Central memory CD8-positive, alpha-beta T cell (primary cell): ENCODE results near the gene PPM1E.

ENCODE experiments used
- ATAC-seq: fragments of 150-1000 bp; cut with Tn5 transposase; replicated peaks from 2 replicates; pipeline ENCODE4 v1.10.0; 2022; ENCODE audit warnings: mild to moderate bottlenecking, moderate FRiP score, moderate number of reproducible peaks; ENCODE audit not compliant: poor library complexity, severe bottlenecking; ENCODE audit errors: extremely low read depth
- DNase-seq, 2 donors: peaks; one replicate each; pipeline ENCODE4 v3.0.0; 2021; ENCODE audit warnings: low spot score in 2 of 2
- H3K27ac Mint-ChIP-seq: one replicate; pipeline ENCODE4 v1.8.0; 2022; ENCODE audit warnings: low read depth, mild to moderate bottlenecking, moderate library complexity, mixed read lengths
- H3K27me3 Mint-ChIP-seq: one replicate; pipeline ENCODE4 v1.8.0; 2022; ENCODE audit warnings: mixed read lengths
- H3K36me3 Mint-ChIP-seq: one replicate; pipeline ENCODE4 v1.8.0; 2022; ENCODE audit warnings: mild to moderate bottlenecking, moderate library complexity, mixed read lengths; ENCODE audit not compliant: insufficient read depth
- H3K4me1 Mint-ChIP-seq: one replicate; pipeline ENCODE4 v1.8.0; 2022; ENCODE audit warnings: mixed read lengths
- H3K4me3 Mint-ChIP-seq: one replicate; pipeline ENCODE4 v1.8.0; 2022; ENCODE audit warnings: mild to moderate bottlenecking, moderate library complexity, mixed read lengths
- H3K9me3 Mint-ChIP-seq: one replicate; pipeline ENCODE4 v1.8.0; 2022; ENCODE audit warnings: mixed read lengths

Gene PPM1E

DNA sequence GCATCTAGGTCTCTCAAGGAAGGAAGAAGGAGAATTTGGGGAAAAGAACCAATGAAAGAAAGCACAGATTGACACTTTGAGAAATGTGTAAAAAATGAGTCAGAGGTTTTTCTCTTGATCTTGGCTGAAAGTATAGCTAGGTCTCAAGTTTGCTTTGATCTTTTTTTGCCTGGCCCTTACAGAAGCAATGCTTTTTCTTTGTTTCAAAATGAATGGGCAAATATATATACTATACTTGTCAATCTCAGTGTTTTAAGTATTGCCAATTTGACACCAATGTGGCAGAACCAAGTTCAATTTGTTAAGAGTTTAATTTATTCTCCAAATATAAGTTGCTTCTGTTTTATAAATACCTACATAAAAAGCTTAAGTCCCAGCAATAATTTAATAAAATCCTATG is 119.6 kb downstream of the PPM1E start:
- no peaks in the 10 kb centered on the region for H3K4me1 Mint-ChIP-seq
- no peak for ATAC-seq
- H3K9me3 Mint-ChIP-seq: no peaks in the 10 kb centered on the region
- DNase-seq: no peak
- H3K27me3 Mint-ChIP-seq: no peaks in the 10 kb centered on the region
- H3K4me3 Mint-ChIP-seq: no peak overlapping the region
- no peaks in the 10 kb centered on the region for H3K36me3 Mint-ChIP-seq
- H3K27ac Mint-ChIP-seq: no peak overlapping the region

DNA sequence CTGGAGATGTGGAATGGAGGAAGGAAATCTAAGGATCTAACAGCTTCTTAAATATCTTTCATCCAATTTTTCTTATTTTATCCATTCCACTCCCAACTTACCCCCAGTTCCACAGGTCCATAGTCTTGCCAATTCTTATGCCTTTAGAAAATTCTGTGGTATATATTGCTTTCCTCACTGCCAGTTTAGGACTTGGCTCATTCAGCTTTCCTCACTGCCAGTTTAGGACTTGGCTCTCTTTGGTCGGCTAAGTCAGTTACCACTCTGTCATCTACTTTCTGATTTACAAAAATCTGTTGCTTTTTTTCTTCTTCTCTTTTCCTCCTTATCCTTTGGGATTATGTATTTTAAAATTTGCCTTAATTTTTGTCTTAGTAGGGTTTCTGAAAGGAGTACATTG is 128.5 kb downstream of the PPM1E start:
- no peaks in the 10 kb centered on the region for H3K36me3 Mint-ChIP-seq
- no peak overlapping the region for H3K4me3 Mint-ChIP-seq
- H3K27me3 Mint-ChIP-seq: peaks cover 43% of the 10 kb centered on the region
- no peaks in the 10 kb centered on the region for H3K4me1 Mint-ChIP-seq
- ATAC-seq (no peak), DNase-seq (no peak)
- H3K27ac Mint-ChIP-seq: no peak overlapping the region
- no peaks in the 10 kb centered on the region for H3K9me3 Mint-ChIP-seq

DNA sequence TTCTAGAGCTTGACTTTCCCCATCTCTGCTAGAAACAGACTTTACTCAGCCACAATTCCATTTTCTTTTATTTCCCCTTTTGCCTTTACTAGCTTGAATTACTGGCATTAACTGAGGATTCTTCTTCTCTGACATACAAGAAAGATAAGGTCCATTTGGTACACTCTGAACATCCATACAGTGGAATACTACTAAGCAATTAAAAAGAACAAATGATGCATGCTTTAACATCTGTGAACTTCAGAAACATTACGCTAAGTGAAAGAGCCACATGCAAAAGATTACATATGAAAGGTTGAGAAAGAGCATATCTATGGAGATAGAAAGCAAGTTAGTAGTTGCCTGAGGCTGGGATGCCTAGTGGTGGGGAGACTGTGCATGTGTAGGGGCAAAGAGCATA is 130.9 kb downstream of the PPM1E start:
- Mint-ChIP-seq H3K4me1 (no peaks in the 10 kb centered on the region), H3K4me3 (no peak overlapping the region), H3K36me3 (no peaks in the 10 kb centered on the region), H3K27me3 (peaks cover 59% of the 10 kb centered on the region), H3K9me3 (no peaks in the 10 kb centered on the region), H3K27ac (no peak overlapping the region)
- ATAC-seq (no peak), DNase-seq (no peak)

DNA sequence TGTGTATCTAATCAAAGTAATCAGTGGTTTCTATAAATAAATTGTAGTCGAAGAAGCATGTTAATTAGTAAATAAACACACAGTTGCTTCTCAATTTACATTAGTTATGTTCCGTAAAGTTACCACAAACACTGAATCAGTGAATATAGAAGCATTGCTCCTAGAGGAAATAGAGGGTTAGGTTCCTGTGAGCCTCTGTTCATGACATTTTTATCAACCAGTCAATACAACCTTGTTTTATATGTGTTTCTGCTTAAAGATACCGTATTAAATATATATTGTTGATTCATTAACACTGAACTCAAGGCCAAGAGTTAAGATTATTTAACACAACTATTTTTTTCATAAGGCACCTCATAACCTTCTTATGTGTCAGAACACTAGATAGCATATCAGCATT is 134.3 kb downstream of the PPM1E start:
- DNase-seq: no peak
- no peak for ATAC-seq
- Mint-ChIP-seq H3K27me3 (peaks cover 65% of the 10 kb centered on the region), H3K36me3 (no peaks in the 10 kb centered on the region), H3K27ac (no peak overlapping the region), H3K4me3 (no peak overlapping the region), H3K4me1 (no peaks in the 10 kb centered on the region), H3K9me3 (no peaks in the 10 kb centered on the region)

DNA sequence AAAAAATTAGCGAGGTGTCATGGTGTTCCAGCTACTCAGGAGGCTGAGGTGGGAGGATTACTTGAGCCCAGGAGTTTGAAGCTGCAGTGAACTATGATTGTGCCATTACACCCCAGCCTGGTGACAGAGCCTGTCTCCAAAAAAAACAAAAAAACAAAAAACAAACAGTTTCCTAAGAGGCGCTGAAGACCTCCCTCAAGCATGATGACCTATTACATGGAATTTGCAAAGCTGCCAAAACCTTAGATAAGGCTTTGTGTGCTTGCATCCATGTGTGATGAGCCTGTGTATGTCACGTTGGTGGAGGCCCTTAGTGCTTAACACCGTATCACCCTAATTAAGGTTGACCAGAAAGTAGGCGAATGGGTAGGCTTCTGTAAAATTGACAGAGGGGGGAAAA is 143.5 kb downstream of the PPM1E start:
- H3K27me3 Mint-ChIP-seq: peaks cover 24% of the 10 kb centered on the region
- no peaks in the 10 kb centered on the region for H3K4me1 Mint-ChIP-seq
- H3K9me3 Mint-ChIP-seq: no peaks in the 10 kb centered on the region
- H3K36me3 Mint-ChIP-seq: no peaks in the 10 kb centered on the region
- DNase-seq (no peak), ATAC-seq (no peak)
- no peak overlapping the region for H3K4me3 Mint-ChIP-seq
- H3K27ac Mint-ChIP-seq: no peak overlapping the region

DNA sequence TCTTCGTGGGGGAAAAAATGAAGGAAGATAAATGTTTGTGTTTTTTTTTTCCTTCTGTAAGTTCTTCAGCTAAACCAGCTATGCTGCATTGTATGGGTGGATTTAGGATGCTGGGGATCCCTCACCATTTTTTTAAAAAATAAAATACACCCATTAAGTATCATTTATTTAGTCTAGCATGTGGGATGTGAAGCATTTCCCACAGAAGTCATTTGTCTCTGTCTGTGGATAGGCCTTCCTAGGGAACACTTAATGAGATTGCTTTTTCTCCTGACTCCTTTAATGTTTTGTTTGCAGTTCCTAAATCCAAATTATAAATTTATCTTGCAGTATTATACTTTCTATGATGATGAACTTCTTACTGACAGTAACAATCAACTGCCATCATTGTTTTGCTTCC is 146.7 kb downstream of the PPM1E start:
- Mint-ChIP-seq H3K4me3 (no peak overlapping the region), H3K9me3 (peaks cover 4% of the 10 kb centered on the region), H3K4me1 (no peaks in the 10 kb centered on the region), H3K36me3 (no peaks in the 10 kb centered on the region), H3K27me3 (peaks cover 14% of the 10 kb centered on the region), H3K27ac (no peak overlapping the region)
- no peak for DNase-seq
- no peak for ATAC-seq

DNA sequence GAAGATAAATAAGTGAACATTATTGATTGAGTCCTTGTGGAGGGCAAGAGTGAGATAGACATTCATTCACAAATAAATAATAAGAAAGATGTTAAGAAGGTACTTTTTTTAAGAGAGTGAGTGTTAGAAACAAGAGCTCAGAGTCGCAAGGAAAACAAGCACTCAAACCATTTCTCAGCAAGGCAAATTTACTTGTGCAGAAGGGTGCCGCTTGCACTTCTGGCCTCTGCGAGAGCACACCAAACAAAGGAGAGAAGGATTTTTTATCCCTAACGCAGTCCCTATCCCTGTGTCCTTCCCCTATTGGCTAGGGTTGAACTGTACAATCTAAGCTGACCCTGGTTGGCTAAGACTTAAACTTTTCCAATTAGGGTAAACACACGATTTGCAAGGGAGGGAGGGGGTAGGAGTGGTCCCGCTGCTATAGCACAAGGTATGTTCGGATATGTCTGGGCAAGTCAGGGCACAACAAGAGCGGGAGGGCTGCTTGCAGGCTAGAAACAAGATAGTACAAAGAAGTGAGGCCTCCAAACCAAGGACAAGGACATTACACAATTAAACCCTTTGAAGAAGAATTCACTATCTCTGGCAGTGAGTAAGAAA is 156.2 kb downstream of the PPM1E start:
- Mint-ChIP-seq H3K27me3 (peaks cover 29% of the 10 kb centered on the region), H3K36me3 (peaks cover 1% of the 10 kb centered on the region), H3K4me3 (no peak overlapping the region), H3K27ac (no peak overlapping the region), H3K9me3 (peaks cover 13% of the 10 kb centered on the region), H3K4me1 (no peaks in the 10 kb centered on the region)
- ATAC-seq (no peak), DNase-seq (no peak)

DNA sequence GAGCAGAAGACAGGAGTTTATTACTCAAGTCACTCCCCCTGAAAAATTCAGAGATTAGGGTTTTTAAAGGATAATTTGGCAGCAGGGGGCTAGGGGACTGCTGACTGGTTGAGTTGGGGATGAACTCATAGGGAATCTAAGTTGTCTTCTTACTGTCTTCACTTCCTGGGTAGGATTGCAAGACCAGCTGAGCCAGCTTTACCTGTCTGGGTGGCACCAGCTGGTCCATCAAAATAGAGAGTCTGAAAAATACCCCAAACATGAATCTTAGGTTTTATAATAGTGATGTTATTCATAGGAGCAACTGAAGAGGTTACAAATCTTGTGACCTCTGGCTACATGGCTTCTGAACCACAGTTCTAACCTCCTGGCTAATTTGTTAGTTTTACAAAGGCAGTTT is 157.9 kb downstream of the PPM1E start:
- no peak for DNase-seq
- no peak for ATAC-seq
- no peak overlapping the region for H3K27ac Mint-ChIP-seq
- peaks cover 19% of the 10 kb centered on the region for H3K27me3 Mint-ChIP-seq
- peaks cover 1% of the 10 kb centered on the region for H3K36me3 Mint-ChIP-seq
- no peaks in the 10 kb centered on the region for H3K4me1 Mint-ChIP-seq
- H3K4me3 Mint-ChIP-seq: no peak overlapping the region
- H3K9me3 Mint-ChIP-seq: peaks cover 13% of the 10 kb centered on the region

DNA sequence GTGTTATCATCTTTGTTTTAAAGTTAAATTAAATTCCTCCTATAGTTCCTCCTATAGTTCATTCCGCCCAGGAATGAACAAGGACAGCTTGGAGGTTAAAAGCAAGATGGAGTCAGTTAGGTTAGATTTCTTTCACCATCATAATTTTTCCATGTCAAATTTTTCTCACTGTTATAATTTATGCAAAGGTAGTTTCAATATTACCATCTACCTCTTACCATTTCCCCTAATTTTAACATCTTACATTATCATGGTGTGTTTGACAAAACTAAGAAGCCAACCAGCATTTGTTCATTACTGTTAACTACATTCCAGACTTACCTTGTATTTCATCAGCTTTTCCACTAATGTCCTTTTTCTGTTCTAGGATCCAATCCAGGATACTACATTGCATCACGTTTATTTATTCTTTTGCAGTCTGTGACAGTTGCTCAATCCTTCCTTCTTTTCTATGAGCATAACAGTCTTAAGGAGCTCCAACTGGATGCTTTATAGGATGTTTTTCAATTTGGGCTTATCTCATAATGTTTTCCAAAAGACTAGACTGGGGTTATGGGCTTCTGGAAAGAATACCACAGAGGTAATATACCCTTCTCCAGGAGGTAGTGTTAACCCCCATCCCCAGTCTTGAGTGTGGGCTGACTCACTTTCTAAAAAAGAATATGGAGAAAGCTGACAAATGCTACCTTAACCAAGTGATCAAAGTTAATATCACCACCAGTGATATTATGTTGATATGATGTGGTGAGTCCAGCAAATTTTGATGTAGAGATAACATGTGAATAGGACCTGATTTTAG is 158.5 kb downstream of the PPM1E start:
- no peak overlapping the region for H3K27ac Mint-ChIP-seq
- no peaks in the 10 kb centered on the region for H3K4me1 Mint-ChIP-seq
- peaks cover under 1% of the 10 kb centered on the region for H3K36me3 Mint-ChIP-seq
- no peak overlapping the region for H3K4me3 Mint-ChIP-seq
- H3K9me3 Mint-ChIP-seq: peaks cover 13% of the 10 kb centered on the region
- peaks cover 17% of the 10 kb centered on the region for H3K27me3 Mint-ChIP-seq
- ATAC-seq (no peak), DNase-seq (no peak)

DNA sequence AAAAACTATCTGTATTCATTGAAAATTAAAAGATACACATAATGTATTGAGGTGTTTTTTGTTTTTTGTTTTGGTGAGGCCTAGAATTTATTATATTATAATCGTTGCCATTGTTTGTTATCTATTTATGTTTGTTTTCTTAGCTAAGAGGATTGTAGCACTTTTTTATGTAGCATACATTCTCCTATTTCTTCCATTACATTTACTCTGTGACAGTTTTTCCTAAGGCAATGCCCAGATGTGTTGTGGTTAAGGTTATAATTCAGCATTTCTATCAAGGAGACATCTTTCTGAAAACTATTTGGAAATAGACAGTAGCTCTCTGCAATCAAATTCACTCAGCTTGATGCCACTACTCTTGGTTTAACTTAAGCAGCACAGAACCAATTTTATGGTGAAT is 161.6 kb downstream of the PPM1E start:
- H3K9me3 Mint-ChIP-seq: peaks cover 3% of the 10 kb centered on the region

DNA sequence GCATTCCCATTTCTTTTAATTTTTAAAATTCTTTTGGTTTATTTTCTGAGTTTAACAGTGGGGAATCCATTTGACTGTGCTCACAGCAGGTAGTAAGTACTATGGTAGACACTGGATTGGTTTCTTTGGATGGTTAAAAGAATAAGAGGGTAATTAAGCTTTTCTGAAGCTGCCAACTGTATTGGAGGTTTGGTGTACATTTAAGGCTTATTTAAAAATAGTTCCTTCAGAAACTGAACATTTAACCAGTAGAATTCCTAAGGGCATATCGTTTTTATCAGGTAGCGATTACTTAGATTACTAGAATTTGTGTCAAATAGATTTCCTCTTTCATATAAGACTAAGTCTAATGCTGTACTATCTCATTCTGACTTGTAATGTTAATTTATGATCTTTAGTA is 162.4 kb downstream of the PPM1E start:
- no peaks in the 10 kb centered on the region for H3K36me3 Mint-ChIP-seq
- no peak overlapping the region for H3K27ac Mint-ChIP-seq
- no peaks in the 10 kb centered on the region for H3K27me3 Mint-ChIP-seq
- no peak overlapping the region for H3K4me3 Mint-ChIP-seq
- DNase-seq (no peak), ATAC-seq (no peak)
- H3K4me1 Mint-ChIP-seq: no peaks in the 10 kb centered on the region
- H3K9me3 Mint-ChIP-seq: no peaks in the 10 kb centered on the region

More for the DNA sequence above, 161.6 kb downstream of the PPM1E start:
- no peak overlapping the region for H3K4me3 Mint-ChIP-seq
- ATAC-seq (no peak), DNase-seq (no peak)
- H3K27ac Mint-ChIP-seq: no peak overlapping the region
- no peaks in the 10 kb centered on the region for H3K27me3 Mint-ChIP-seq
- no peaks in the 10 kb centered on the region for H3K4me1 Mint-ChIP-seq
- no peaks in the 10 kb centered on the region for H3K36me3 Mint-ChIP-seq

DNA sequence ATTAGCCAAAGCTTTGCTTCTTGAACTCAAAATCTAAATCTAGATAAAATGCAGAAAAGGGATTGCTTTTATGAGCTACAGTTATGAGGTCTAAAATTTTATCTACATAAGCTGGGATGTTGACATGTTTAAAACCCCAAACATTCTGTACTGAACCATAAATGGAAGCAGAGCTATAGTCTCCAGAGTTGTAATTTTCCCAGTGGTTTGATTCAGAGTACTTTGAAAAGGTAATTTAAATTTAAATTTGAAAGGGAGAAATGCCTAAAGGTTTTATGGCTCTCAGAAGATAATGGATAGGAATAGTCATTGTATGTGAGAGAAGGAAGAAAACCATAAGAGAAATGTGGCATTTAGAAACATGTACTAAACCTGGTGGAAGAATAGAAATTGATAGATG is 163.2 kb downstream of the PPM1E start:
- no peak for ATAC-seq
- Mint-ChIP-seq H3K36me3 (no peaks in the 10 kb centered on the region), H3K4me3 (no peak overlapping the region), H3K27ac (no peak overlapping the region), H3K9me3 (no peaks in the 10 kb centered on the region), H3K4me1 (no peaks in the 10 kb centered on the region), H3K27me3 (no peaks in the 10 kb centered on the region)
- no peak for DNase-seq

DNA sequence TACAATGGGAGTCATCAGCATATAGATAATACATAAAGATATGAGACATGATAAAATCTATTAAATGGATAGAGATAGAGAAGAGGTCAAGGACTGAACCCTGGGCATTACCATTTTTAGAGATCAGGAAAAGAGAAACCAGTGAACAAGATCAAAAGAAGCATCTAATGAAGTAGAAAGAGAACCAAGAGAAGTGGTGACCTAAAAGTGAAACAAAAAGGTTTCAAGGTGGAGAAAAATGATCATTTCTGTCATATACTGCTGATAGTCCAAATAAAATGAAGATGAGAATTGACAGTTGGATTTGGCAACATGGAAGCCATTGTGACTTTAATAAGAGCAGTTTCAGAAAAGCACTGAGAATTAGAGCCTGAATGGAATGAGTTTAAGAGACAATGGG is 165.1 kb downstream of the PPM1E start:
- DNase-seq (no peak), ATAC-seq (no peak)
- H3K36me3 Mint-ChIP-seq: no peaks in the 10 kb centered on the region
- H3K4me3 Mint-ChIP-seq: no peak overlapping the region
- no peaks in the 10 kb centered on the region for H3K27me3 Mint-ChIP-seq
- no peak overlapping the region for H3K27ac Mint-ChIP-seq
- no peaks in the 10 kb centered on the region for H3K4me1 Mint-ChIP-seq
- H3K9me3 Mint-ChIP-seq: no peaks in the 10 kb centered on the region
